ENCODE results near the gene NCK2. TPM values are rescaled to one million over a fixed set of nuclear protein-coding genes. Genes with fewer than 3 reads are reported as not detected.

NCK2 gene
- total and polyA plus RNA-seq, 2 of the 4 experiments (the other 2 are of a cell fraction): 15.8 to 22.2 TPM

DNA sequence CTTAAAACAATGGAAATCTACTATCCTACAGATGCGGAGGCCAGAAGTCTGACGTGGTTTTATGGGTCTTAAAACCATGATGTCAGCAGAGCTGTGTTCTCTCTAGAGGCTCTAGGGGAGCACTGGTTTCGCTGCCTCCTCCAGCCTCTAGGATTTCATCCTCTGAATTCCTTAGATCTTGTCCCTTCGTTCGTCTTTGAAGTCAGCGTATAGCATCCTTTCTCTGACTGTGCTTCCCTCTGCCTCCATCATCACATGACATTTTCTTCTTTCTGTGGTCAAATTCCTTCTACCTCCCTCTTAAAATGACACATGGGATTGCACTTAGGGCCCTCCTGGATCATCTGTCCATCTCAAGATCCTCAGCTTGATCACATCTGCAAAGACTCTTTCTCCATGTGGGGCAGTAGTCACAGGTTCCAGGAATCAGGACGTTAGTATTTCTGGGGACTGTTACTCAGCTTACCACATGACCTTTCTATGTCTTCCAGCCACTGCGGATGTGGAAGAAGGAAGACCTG, 22.7 kb upstream of the NCK2 start:
- Histone ChIP-seq H3K56ac (ENCODE audit: extremely low read depth, insufficient read depth, low read length) (no peak overlapping the region), H3K4me3 (ENCODE audit: insufficient read depth, low read depth, low read length) (no peak overlapping the region), H3K14ac (replicated peaks; ENCODE audit: low read depth, low read length) (no peak overlapping the region), H2BK15ac (ENCODE audit: low read depth, low read length) (no peak overlapping the region), H2BK120ac (ENCODE audit: low read depth, low read length) (no peak overlapping the region), H4K8ac (ENCODE audit: low read depth in 2 of 2, low read length in 2 of 2) (no peak overlapping the region), H3K4me2 (ENCODE audit: low read depth, low read length) (no peak overlapping the region), H2BK5ac (ENCODE audit: low read depth, low read length, poor library complexity, severe bottlenecking) (no peak overlapping the region), H3K27me3 (ENCODE audit: control insufficient read depth, insufficient read depth, low read length) (peaks cover 25% of the 10 kb centered on the region), H3K9me3 (ENCODE audit: control insufficient read depth, insufficient read depth, low read length) (0 out of 2 replicates have a peak, but pooled peaks cover 3% of the 10 kb centered on the region), H2BK20ac (ENCODE audit: low read depth, low read length) (no peak overlapping the region), H4K91ac (ENCODE audit: insufficient read depth, low read depth, low read length) (no peak overlapping the region), H3K18ac (ENCODE audit: low read depth, low read length) (no peak overlapping the region), H3K27ac (ENCODE audit: insufficient read depth, low read length) (no peak overlapping the region), H3K36me3 (ENCODE audit: control insufficient read depth, insufficient read depth, low read length) (no peaks in the 10 kb centered on the region), H3K9ac (ENCODE audit: low read depth, low read length) (no peak overlapping the region), H4K20me1 (ENCODE audit: insufficient read depth, low read length) (no peaks in the 10 kb centered on the region), H3K4me1 (ENCODE audit: control insufficient read depth, insufficient read depth, low read length) (no peaks in the 10 kb centered on the region), H4K5ac (ENCODE audit: low read depth, low read length) (no peak overlapping the region), H3K4ac (ENCODE audit: low read depth, low read length) (no peak overlapping the region), H2AFZ (replicated peaks; ENCODE audit: low read length, poor library complexity) (no peak overlapping the region), H2AK5ac (ENCODE audit: low read depth, low read length) (no peak overlapping the region), H3K79me1 (ENCODE audit: low read depth in 1 of 2, low read length in 2 of 2) (no peaks in the 10 kb centered on the region), H2AK9ac (replicated peaks; ENCODE audit: low read depth, low read length, poor library complexity) (no peak overlapping the region), H3K9me1 (ENCODE audit: insufficient read depth, low read length) (no peaks in the 10 kb centered on the region), H3K23ac (ENCODE audit: low read depth, low read length) (no peak overlapping the region)
- ChIA-PET POLR2A (ENCODE audit: unreplicated experiment) (no interaction called here), CTCF (interaction anchor here (0.5 kb wide), 1 partner anchor 902 kb away, joined by 3 read pairs; no protein-coding TSS in a partner anchor)
- in situ Hi-C loops (cut with MboI; ENCODE audit: low sequenced_read_pairs) (no loop called here), intact Hi-C loops (cut with micrococcal nuclease) (no loop called here), dilution Hi-C loops (cut with HindIII; ENCODE audit: low sequenced_read_pairs, unreplicated experiment) (no loop called here)
- no TSS peak for BruUV-seq (replicated peaks)
- TF ChIP-seq MAZ (IDR thresholded peaks at IDR 0.05; ENCODE audit: borderline replicate concordance, low read depth, low read length) (no peak), RFX5 (IDR thresholded peaks at IDR 0.05; ENCODE audit: low read depth, low read length) (no peak), CHD1 (IDR thresholded peaks at IDR 0.05; ENCODE audit: low read depth, low read length) (no peak), SMC3 (IDR thresholded peaks at IDR 0.05; ENCODE audit: low read depth, low read length) (no peak), POLR2A (IDR thresholded peaks at IDR 0.05; ENCODE audit: low read depth, low read length) (no peak), RCOR1 (IDR thresholded peaks at IDR 0.05; ENCODE audit: insufficient replicate concordance, low read length) (no peak), BHLHE40 (IDR thresholded peaks at IDR 0.05; ENCODE audit: low read depth, low read length) (no peak), NFE2L2 (IDR thresholded peaks at IDR 0.05; ENCODE audit: low read depth, low read length) (no peak), CEBPB (IDR thresholded peaks at IDR 0.05; ENCODE audit: low read depth, low read length) (no peak), RAD21 (IDR thresholded peaks at IDR 0.05; ENCODE audit: low read length) (no peak), MAFK (IDR thresholded peaks at IDR 0.05; ENCODE audit: low read depth, low read length) (no peak), FOS (IDR thresholded peaks at IDR 0.05; ENCODE audit: low read depth, low read length) (no peak), MXI1 (IDR thresholded peaks at IDR 0.05; ENCODE audit: borderline replicate concordance, low read depth, low read length) (no peak)
- TF ChIP-seq, protein P1, sequence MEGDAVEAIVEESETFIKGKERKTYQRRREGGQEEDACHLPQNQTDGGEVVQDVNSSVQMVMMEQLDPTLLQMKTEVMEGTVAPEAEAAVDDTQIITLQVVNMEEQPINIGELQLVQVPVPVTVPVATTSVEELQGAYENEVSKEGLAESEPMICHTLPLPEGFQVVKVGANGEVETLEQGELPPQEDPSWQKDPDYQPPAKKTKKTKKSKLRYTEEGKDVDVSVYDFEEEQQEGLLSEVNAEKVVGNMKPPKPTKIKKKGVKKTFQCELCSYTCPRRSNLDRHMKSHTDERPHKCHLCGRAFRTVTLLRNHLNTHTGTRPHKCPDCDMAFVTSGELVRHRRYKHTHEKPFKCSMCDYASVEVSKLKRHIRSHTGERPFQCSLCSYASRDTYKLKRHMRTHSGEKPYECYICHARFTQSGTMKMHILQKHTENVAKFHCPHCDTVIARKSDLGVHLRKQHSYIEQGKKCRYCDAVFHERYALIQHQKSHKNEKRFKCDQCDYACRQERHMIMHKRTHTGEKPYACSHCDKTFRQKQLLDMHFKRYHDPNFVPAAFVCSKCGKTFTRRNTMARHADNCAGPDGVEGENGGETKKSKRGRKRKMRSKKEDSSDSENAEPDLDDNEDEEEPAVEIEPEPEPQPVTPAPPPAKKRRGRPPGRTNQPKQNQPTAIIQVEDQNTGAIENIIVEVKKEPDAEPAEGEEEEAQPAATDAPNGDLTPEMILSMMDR (conservative IDR thresholded peaks at IDR 0.05; ENCODE audit: low read depth, low read length): no peak
- TF ChIP-seq, protein P2, sequence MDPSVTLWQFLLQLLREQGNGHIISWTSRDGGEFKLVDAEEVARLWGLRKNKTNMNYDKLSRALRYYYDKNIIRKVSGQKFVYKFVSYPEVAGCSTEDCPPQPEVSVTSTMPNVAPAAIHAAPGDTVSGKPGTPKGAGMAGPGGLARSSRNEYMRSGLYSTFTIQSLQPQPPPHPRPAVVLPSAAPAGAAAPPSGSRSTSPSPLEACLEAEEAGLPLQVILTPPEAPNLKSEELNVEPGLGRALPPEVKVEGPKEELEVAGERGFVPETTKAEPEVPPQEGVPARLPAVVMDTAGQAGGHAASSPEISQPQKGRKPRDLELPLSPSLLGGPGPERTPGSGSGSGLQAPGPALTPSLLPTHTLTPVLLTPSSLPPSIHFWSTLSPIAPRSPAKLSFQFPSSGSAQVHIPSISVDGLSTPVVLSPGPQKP (IDR thresholded peaks at IDR 0.05; ENCODE audit: borderline replicate concordance, low read depth, low read length): no peak
- TF ChIP-seq, protein P3, sequence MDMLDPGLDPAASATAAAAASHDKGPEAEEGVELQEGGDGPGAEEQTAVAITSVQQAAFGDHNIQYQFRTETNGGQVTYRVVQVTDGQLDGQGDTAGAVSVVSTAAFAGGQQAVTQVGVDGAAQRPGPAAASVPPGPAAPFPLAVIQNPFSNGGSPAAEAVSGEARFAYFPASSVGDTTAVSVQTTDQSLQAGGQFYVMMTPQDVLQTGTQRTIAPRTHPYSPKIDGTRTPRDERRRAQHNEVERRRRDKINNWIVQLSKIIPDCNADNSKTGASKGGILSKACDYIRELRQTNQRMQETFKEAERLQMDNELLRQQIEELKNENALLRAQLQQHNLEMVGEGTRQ (IDR thresholded peaks at IDR 0.05; ENCODE audit: low read depth, low read length): no peak
- DNase-seq (no peak), ATAC-seq (ENCODE audit: low read depth) (no peak)
- 54% methylated on average over 2 of the region's 8 CpGs; no CpG with 5 or more reads in 1 of the 2 experiments for WGBS, 2 experiments (ENCODE audit: extremely low coverage in 2 of 2, insufficient read length in 1 of 2)

Data from IMR-90 (cell line).